Stimulated activated memory B cell treated with anti-CD40 and anti-IgM and Interleukin-4, amounts not matched to agents 10 μg/mL and 1 μg/mL and 100 μg/mL, for 72 hours (primary cell): ENCODE results near the gene RPS26.
A peak's percentile ranks its signal among the peaks of the same experiment; 100 is the strongest.

Experiments used
- ATAC-seq: fragments of 150-1000 bp; cut with Tn5 transposase; 2 replicates; pipeline ENCODE4 v1.10.0; 2021
- H3K27ac Mint-ChIP-seq: one replicate; pipeline ENCODE4 v1.8.0; 2022; ENCODE audit warnings: mild to moderate bottlenecking, mixed read lengths
- H3K27me3 Mint-ChIP-seq: one replicate; pipeline ENCODE4 v1.8.0; 2022; ENCODE audit warnings: mixed read lengths
- H3K36me3 Mint-ChIP-seq: one replicate; pipeline ENCODE4 v1.8.0; 2022; ENCODE audit warnings: mixed read lengths
- H3K4me1 Mint-ChIP-seq: one replicate; pipeline ENCODE4 v1.8.0; 2022; ENCODE audit warnings: mixed read lengths
- H3K4me3 Mint-ChIP-seq: one replicate; pipeline ENCODE4 v1.8.0; 2022; ENCODE audit warnings: mild to moderate bottlenecking, moderate library complexity, mixed read lengths
- H3K9me3 Mint-ChIP-seq: one replicate; pipeline ENCODE4 v1.8.0; 2022; ENCODE audit warnings: mixed read lengths

RPS26 gene

GRCh38 chr12:56080556-56081138, 38.9 kb downstream of the RPS26 start:
- Mint-ChIP-seq H3K27me3 (peaks cover 27% of the 10 kb centered on the region), H3K36me3 (no peaks in the 10 kb centered on the region), H3K27ac (no peak overlapping the region), H3K9me3 (no peaks in the 10 kb centered on the region), H3K4me3 (peak overlapping the region; percentile 36), H3K4me1 (peaks cover 17% of the 10 kb centered on the region)
- ATAC-seq = no peak

GRCh38 chr12:56081393-56082347, 40.0 kb downstream of the RPS26 start:
- Mint-ChIP-seq H3K27me3 (peaks cover 27% of the 10 kb centered on the region), H3K36me3 (no peaks in the 10 kb centered on the region), H3K27ac (no peak overlapping the region), H3K9me3 (no peaks in the 10 kb centered on the region), H3K4me1 (peaks cover 17% of the 10 kb centered on the region), H3K4me3 (peak overlapping the region; percentile 36)
- ATAC-seq = no peak

GRCh38 chr12:56082382-56082781, 40.7 kb downstream of the RPS26 start:
- Mint-ChIP-seq H3K27ac (no peak overlapping the region), H3K36me3 (no peaks in the 10 kb centered on the region), H3K4me1 (peaks cover 17% of the 10 kb centered on the region), H3K4me3 (no peak overlapping the region), H3K9me3 (no peaks in the 10 kb centered on the region), H3K27me3 (peaks cover 27% of the 10 kb centered on the region)
- no peak for ATAC-seq

GRCh38 chr12:56082967-56083366, 41.2 kb downstream of the RPS26 start:
- Mint-ChIP-seq H3K36me3 (no peaks in the 10 kb centered on the region), H3K4me1 (peaks cover 17% of the 10 kb centered on the region), H3K4me3 (no peak overlapping the region), H3K27ac (no peak overlapping the region), H3K27me3 (peaks cover 27% of the 10 kb centered on the region), H3K9me3 (no peaks in the 10 kb centered on the region)
- no peak for ATAC-seq

GRCh38 chr12:56084958-56085543, 43.3 kb downstream of the RPS26 start:
- Mint-ChIP-seq H3K4me3 (no peak overlapping the region), H3K27ac (no peak overlapping the region)
- no peak for ATAC-seq

GRCh38 chr12:56086096-56086495, 44.4 kb downstream of the RPS26 start:
- Mint-ChIP-seq H3K27me3 (peaks cover 20% of the 10 kb centered on the region), H3K36me3 (no peaks in the 10 kb centered on the region), H3K4me3 (no peak overlapping the region), H3K4me1 (no peaks in the 10 kb centered on the region), H3K27ac (no peak overlapping the region), H3K9me3 (no peaks in the 10 kb centered on the region)
- no peak for ATAC-seq

More at GRCh38 chr12:56084958-56085543, 43.3 kb downstream of the RPS26 start:
- no peaks in the 10 kb centered on the region for H3K36me3 Mint-ChIP-seq
- no peaks in the 10 kb centered on the region for H3K9me3 Mint-ChIP-seq
- H3K27me3 Mint-ChIP-seq = peaks cover 22% of the 10 kb centered on the region
- H3K4me1 Mint-ChIP-seq = peaks cover 3% of the 10 kb centered on the region

- Mint-ChIP-seq H3K27ac (no peak overlapping the region), H3K4me1 (no peaks in the 10 kb centered on the region), H3K9me3 (no peaks in the 10 kb centered on the region), H3K36me3 (no peaks in the 10 kb centered on the region), H3K27me3 (peaks cover 15% of the 10 kb centered on the region), H3K4me3 (no peak overlapping the region)
- ATAC-seq = no peak
Observed at GRCh38 chr12:56086608-56087007, 44.9 kb downstream of the RPS26 start.

- H3K4me1 Mint-ChIP-seq = no peaks in the 10 kb centered on the region
- peaks cover 9% of the 10 kb centered on the region for H3K27me3 Mint-ChIP-seq
- no peak for ATAC-seq
- no peaks in the 10 kb centered on the region for H3K9me3 Mint-ChIP-seq
- H3K36me3 Mint-ChIP-seq = no peaks in the 10 kb centered on the region
- no peak overlapping the region for H3K4me3 Mint-ChIP-seq
- H3K27ac Mint-ChIP-seq = no peak overlapping the region
Observed at GRCh38 chr12:56087220-56087619, 45.5 kb downstream of the RPS26 start.
